HL-60/S4 (cell line): Measurements from ENCODE around the gene PORCN.
"Not testable (repeated sequence)": the region's sequence is repeated elsewhere in the genome, so short reads cannot be mapped to it uniquely, and the experiment has no call there.

Experiments used
- in situ Hi-C: fragments of 300-500 bp; cut with MboI; formaldehyde crosslinking; loops from 2 replicates; pipeline ENCODE4 v1.14.3; 2022; ENCODE audit warnings: low sequenced_read_pairs

The PORCN gene

GRCh38 chrX:48507246-48507645, 1.5 kb upstream of the PORCN start:
- in situ Hi-C loops = no loop called here

GRCh38 chrX:48509245-48509590, 426 bp downstream of the PORCN start:
- in situ Hi-C loops = no loop called here

- in situ Hi-C loops = no loop called here
Observed at GRCh38 chrX:48509619-48510018, 827 bp downstream of the PORCN start.

- in situ Hi-C loops = no loop called here
Observed at GRCh38 chrX:48511560-48511959, 2.8 kb downstream of the PORCN start.

DNA sequence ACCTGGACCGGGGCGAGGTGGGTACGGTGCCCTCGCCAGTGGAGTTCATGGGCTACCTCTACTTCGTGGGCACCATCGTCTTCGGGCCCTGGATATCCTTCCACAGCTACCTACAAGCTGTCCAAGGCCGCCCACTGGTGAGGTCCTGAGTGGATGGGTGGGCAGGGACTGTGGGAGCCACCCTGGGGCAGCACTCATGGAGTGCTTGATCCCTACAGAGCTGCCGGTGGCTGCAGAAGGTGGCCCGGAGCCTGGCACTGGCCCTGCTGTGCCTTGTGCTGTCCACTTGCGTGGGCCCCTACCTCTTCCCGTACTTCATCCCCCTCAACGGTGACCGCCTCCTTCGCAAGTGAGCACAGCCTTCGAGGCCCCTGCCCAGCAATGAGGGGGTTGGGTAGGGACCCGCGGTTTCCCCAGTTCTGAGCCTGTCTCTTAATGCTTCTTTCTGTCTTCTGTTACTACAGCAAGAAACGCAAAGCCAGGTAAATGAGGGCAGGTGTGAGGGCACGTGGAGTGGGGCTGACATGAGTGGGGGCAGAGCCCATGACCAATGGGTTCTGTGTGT, 3.7 kb downstream of the PORCN start:
- in situ Hi-C loops = no loop called here

- in situ Hi-C loops = no loop called here
Observed at GRCh38 chrX:48513670-48514069, 4.9 kb downstream of the PORCN start.

DNA sequence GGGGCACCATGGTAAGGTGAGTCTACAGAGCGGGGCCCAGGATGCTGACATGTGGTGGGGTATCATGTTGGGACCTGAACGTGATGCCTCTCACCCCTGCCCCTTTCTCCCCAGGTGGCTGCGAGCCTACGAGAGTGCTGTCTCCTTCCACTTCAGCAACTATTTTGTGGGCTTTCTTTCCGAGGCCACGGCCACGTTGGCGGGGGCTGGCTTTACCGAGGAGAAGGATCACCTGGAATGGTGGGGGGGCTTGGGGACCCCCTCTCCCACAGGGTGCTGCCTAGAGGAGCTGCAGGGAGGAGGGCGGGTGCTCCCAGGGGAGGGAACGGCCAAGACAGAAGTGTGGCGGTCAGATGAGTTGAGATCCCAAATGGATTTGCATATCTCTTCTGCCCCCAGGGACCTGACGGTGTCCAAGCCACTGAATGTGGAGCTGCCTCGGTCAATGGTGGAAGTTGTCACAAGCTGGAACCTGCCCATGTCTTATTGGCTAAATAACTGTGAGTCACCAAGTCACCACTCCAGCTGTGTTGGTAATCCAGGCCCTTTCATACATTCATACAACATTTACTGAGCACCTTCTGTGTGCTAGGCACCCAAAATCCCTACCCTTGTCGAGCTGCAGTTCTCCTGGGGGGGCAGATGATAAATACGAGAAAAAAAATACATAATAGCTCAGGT, 5.5 kb downstream of the PORCN start:
- in situ Hi-C loops = no loop called here

- in situ Hi-C loops = no loop called here
Observed at GRCh38 chrX:48514868-48515460, 6.2 kb downstream of the PORCN start.

- in situ Hi-C loops = no loop called here
Observed at GRCh38 chrX:48515842-48516241, 7.0 kb downstream of the PORCN start.

GRCh38 chrX:48516285-48516684, 7.5 kb downstream of the PORCN start:
- in situ Hi-C loops = no loop called here

DNA sequence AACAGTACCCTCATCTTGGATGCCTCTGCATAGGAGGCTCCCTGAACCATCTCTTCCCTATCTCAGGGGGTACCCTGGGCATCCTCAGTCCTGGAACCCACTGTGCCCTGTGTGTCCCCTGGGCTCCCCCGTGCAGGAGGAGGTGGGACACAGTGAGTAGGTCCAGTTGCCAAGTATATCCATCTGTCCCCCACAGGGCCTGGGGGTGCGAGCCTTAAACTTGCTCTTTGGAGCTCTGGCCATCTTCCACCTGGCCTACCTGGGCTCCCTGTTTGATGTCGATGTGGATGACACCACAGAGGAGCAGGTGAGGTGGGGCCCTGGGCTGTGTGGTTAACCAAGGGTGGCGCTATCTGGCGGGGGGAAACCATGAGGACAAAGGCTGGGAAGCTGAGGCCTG, 8.2 kb downstream of the PORCN start:
- in situ Hi-C loops = no loop called here

GRCh38 chrX:48519481-48519880, 10.7 kb downstream of the PORCN start:
- in situ Hi-C loops = not testable (repeated sequence)

DNA sequence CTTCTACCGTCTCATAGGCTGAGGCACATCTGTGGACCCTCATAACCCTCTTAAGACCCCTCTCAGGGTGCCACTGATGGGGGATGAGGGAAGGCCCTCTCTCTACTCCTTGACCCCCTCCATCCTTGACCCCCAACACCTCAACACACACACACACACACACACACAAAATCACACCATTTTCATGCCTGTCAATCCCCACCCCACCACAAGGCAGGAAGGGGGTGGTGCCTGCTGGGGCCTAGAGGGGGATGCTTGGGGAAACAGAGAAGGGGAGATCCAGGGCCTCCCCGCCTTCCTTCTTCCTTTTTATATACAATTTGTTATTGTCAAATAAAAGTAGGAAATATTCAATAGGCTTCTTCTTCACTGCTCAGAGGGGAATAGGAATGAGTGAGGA, 11.7 kb downstream of the PORCN start:
- in situ Hi-C loops = no loop called here

DNA sequence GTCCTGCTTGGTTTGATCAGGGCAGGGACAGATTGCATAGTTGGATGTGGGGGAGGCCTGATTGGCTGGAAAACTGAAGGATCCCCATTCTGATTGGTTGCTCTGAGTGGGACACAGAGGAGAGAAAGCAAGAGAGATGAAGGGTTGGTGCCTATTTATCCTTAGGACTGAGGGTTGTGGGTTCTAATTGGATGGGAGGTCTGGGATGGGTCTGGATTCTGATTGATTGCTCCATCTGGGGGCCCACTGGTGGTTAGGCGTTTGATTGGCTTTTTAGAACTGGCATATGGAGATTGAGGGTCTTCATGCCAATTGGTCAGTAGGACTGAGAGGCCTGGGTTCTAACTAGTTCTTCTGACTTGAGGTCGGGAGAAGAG, 12.2 kb downstream of the PORCN start:
- in situ Hi-C loops = no loop called here

- in situ Hi-C loops = no loop called here
Observed at GRCh38 chrX:48521353-48522243, 12.8 kb downstream of the PORCN start, which contains the start of gene EBP. Gene EBP (plus strand): TSS chrX:48521808. CDS start chrX:48523772, 1,964 bp downstream.

- in situ Hi-C loops = no loop called here
Observed at GRCh38 chrX:48522291-48522690, 13.5 kb downstream of the PORCN start.

- in situ Hi-C loops = no loop called here
Observed at GRCh38 chrX:48523682-48524081, 14.9 kb downstream of the PORCN start.

DNA sequence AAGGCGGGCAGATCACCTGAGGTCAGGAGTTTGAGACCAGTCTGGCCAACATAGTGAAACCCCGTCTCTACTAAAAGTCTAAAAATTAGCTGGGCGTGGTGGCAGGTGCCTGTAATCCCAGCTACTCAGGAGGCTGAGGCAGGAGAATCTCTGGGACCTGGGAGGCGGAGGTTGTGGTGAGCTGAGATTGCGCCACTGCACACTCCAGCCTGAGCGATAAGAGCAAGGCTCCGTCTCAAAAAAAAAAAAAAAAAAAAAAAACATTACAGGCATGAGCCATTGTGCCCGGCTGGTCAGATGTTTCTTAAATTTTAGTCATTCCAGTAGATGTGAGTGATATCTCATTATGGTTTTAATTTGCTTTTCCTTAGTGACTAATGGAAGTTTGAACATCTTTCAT, 17.1 kb downstream of the PORCN start:
- in situ Hi-C loops = not testable (repeated sequence)

GRCh38 chrX:48530736-48531135, 21.9 kb downstream of the PORCN start:
- in situ Hi-C loops = no loop called here

DNA sequence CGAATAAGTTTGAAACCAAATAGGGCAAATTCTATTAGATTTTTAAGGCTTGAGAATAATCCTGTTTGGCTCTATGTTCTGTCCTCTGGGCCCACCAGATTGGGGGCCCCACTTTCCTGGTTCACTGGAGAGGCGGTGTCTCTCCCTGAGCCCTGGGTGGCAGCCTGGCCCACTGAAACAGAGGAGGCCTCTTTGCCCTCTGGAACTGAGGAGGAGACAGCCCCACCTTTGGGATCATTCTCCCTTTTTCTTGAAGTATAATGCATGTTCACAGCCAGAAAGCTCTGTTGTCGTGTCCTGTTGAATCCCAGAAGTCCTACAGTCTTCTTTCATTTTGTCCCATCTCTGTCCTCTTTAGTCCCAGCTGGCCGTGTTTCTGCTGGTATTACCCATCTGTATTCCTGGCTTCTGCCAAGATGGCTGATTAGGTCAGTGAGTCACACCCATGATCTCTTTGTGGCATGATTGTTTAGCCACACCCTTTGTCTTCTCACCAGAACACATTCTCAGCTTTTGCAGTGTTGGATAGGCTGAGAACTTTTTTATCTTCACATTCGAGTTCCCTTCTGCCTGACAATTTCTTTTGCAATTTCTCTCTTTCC, 22.7 kb downstream of the PORCN start:
- in situ Hi-C loops = no loop called here

- in situ Hi-C loops = no loop called here
Observed at GRCh38 chrX:48532161-48532560, 23.4 kb downstream of the PORCN start.
